Measurements from ENCODE around the gene SYT1. TPM values are rescaled to one million over a fixed set of nuclear protein-coding genes. Genes with fewer than 3 reads are reported as not detected.

SYT1 gene
- total RNA-seq, 4 donors from 2014 or later: 4.1 to 10.0 (median 6.7) TPM

- 90% methylated on average over 1 of the region's 1 CpG for WGBS
- TF ChIP-seq POLR2A (IDR thresholded peaks at IDR 0.05; ENCODE audit: low read depth) (no peak), CTCF (IDR thresholded peaks at IDR 0.05) (no peak), EP300 (IDR thresholded peaks at IDR 0.05) (no peak), POLR2AphosphoS5 (IDR thresholded peaks at IDR 0.05) (no peak)
- Histone ChIP-seq H3K4me1 (no peaks in the 10 kb centered on the region), H3K27me3 (no peaks in the 10 kb centered on the region), H3K27ac (replicated peaks in 1 of 4) (no peak overlapping the region), H3K9me3 (no peaks in the 10 kb centered on the region), H3K4me3 (no peak overlapping the region), H3K36me3 (no peaks in the 10 kb centered on the region)
- DNase-seq (ENCODE audit: extremely low spot score): no peak
- intact Hi-C loops (cut with DNase I): no loop called here
Observed at GRCh38 chr12:79331870-79332269, 467.3 kb downstream of the SYT1 start.

- no peaks in the 10 kb centered on the region for H3K4me1 ChIP-seq
- 96% methylated on average over 3 of the region's 3 CpGs for WGBS
- TF ChIP-seq POLR2A (IDR thresholded peaks at IDR 0.05; ENCODE audit: low read depth) (no peak), POLR2AphosphoS5 (IDR thresholded peaks at IDR 0.05) (no peak), EP300 (IDR thresholded peaks at IDR 0.05) (no peak), CTCF (IDR thresholded peaks at IDR 0.05) (no peak)
- H3K27ac ChIP-seq (replicated peaks in 1 of 4): no peak overlapping the region
- intact Hi-C loops (cut with DNase I): no loop called here
- H3K36me3 ChIP-seq: no peaks in the 10 kb centered on the region
- no peaks in the 10 kb centered on the region for H3K27me3 ChIP-seq
- DNase-seq (ENCODE audit: extremely low spot score): no peak
- H3K4me3 ChIP-seq: no peak overlapping the region
- H3K9me3 ChIP-seq: no peaks in the 10 kb centered on the region
Observed at GRCh38 chr12:79333144-79333543, 468.6 kb downstream of the SYT1 start.

- intact Hi-C loops (cut with DNase I): no loop called here
- no peaks in the 10 kb centered on the region for H3K27me3 ChIP-seq
- H3K36me3 ChIP-seq: no peaks in the 10 kb centered on the region
- no peaks in the 10 kb centered on the region for H3K4me1 ChIP-seq
- no peak overlapping the region for H3K4me3 ChIP-seq
- DNase-seq (ENCODE audit: extremely low spot score): no peak
- no peak overlapping the region for H3K27ac ChIP-seq (replicated peaks in 1 of 4)
- TF ChIP-seq CTCF (IDR thresholded peaks at IDR 0.05): no peak
- TF ChIP-seq POLR2AphosphoS5 (IDR thresholded peaks at IDR 0.05): no peak
- TF ChIP-seq EP300 (IDR thresholded peaks at IDR 0.05): no peak
- TF ChIP-seq POLR2A (IDR thresholded peaks at IDR 0.05; ENCODE audit: low read depth): no peak
- no peaks in the 10 kb centered on the region for H3K9me3 ChIP-seq
- 88% methylated on average over 5 of the region's 5 CpGs for WGBS
Observed at GRCh38 chr12:79337662-79338290, 473.2 kb downstream of the SYT1 start.

- no peaks in the 10 kb centered on the region for H3K27me3 ChIP-seq
- H3K9me3 ChIP-seq: no peaks in the 10 kb centered on the region
- no peak overlapping the region for H3K27ac ChIP-seq (replicated peaks in 1 of 4)
- H3K4me3 ChIP-seq: no peak overlapping the region
- TF ChIP-seq POLR2AphosphoS5 (IDR thresholded peaks at IDR 0.05): no peak
- TF ChIP-seq CTCF (IDR thresholded peaks at IDR 0.05): peak in 2 of 3 experiments; percentile 21 to 35
- no peak for TF ChIP-seq EP300 (IDR thresholded peaks at IDR 0.05)
- no peaks in the 10 kb centered on the region for H3K4me1 ChIP-seq
- no peak for DNase-seq (ENCODE audit: extremely low spot score)
- no peaks in the 10 kb centered on the region for H3K36me3 ChIP-seq
- 74% methylated on average over 5 of the region's 5 CpGs for WGBS
- intact Hi-C loops (cut with DNase I): no loop called here
Observed at GRCh38 chr12:79344855-79345847, 480.6 kb downstream of the SYT1 start.
